IMR-90 (cell line): ENCODE data around the gene TM4SF5. TPM values are rescaled to one million over a fixed set of nuclear protein-coding genes. Genes with fewer than 3 reads are reported as not detected.

Experiments used
- ATAC-seq: fragments of 200-7000 bp; cut with Tn5 transposase; 2 replicates; pipeline ENCODE4 v1.9.1; 2020; ENCODE audit warnings: low read depth, mild to moderate bottlenecking, moderate library complexity
- BruUV-seq: library from RNA; stranded (reverse); fragments of 400-500 nt; replicated peaks from 2 replicates; lab custom pipeline; 2021; lab: Mats Ljungman, UMichigan
- CTCF ChIA-PET: fragments of 300-600 bp; formaldehyde crosslinking; extraction: SDS; loops from one replicate; lab custom pipeline; 2021; ENCODE audit warnings: antibody characterized with exemption; lab: Yijun Ruan, JAX
- POLR2A ChIA-PET: fragments of 300-600 bp; sonication (Branson Sonifier 250); formaldehyde crosslinking; loops from one replicate; lab custom pipeline; 2022; ENCODE audit warnings: antibody characterized with exemption; ENCODE audit not compliant: unreplicated experiment; lab: Charles Lee
- DNase-seq: peaks from one replicate; pipeline ENCODE4 v3.0.0; 2013
- H2AFZ ChIP-seq: replicated peaks from 2 replicates; pipeline ENCODE3; 2013; ENCODE audit warnings: low read length, mild to moderate bottlenecking; ENCODE audit not compliant: poor library complexity
- H2AK5ac ChIP-seq: 2 replicates; pipeline ENCODE4 v1.6.1; 2013; ENCODE audit warnings: low read depth, low read length, inconsistent platforms
- H2AK9ac ChIP-seq: replicated peaks from 2 replicates; pipeline ENCODE3; 2013; ENCODE audit warnings: mild to moderate bottlenecking, low read depth, low read length, moderate library complexity; ENCODE audit not compliant: poor library complexity
- H2BK120ac ChIP-seq: 2 replicates; pipeline ENCODE4 v1.6.1; 2013; ENCODE audit warnings: low read depth, low read length, inconsistent platforms
- H2BK15ac ChIP-seq: 3 replicates; pipeline ENCODE4 v1.6.1; 2013; ENCODE audit warnings: low read depth, low read length, inconsistent platforms
- H2BK20ac ChIP-seq: 2 replicates; pipeline ENCODE4 v1.6.1; 2013; ENCODE audit warnings: low read depth, mild to moderate bottlenecking, inconsistent platforms, low read length, moderate library complexity
- H2BK5ac ChIP-seq: 2 replicates; pipeline ENCODE4 v1.6.1; 2013; ENCODE audit warnings: mild to moderate bottlenecking, low read depth, low read length, inconsistent platforms; ENCODE audit not compliant: poor library complexity, severe bottlenecking
- H3K14ac ChIP-seq: replicated peaks from 2 replicates; pipeline ENCODE4 v1.6.1; 2013; ENCODE audit warnings: low read depth, low read length, inconsistent platforms
- H3K18ac ChIP-seq: 2 replicates; pipeline ENCODE4 v1.6.1; 2013; ENCODE audit warnings: low read depth, low read length, control low read depth
- H3K23ac ChIP-seq: 2 replicates; pipeline ENCODE4 v1.6.1; 2013; ENCODE audit warnings: low read depth, low read length, inconsistent platforms
- H3K27ac ChIP-seq: 2 replicates; pipeline ENCODE4 v1.5.1; 2013; ENCODE audit warnings: mild to moderate bottlenecking, control low read depth, low read length; ENCODE audit not compliant: insufficient read depth
- H3K27me3 ChIP-seq: 2 replicates; pipeline ENCODE4 v1.6.1; 2013; ENCODE audit warnings: low read length; ENCODE audit not compliant: control insufficient read depth, insufficient read depth
- H3K36me3 ChIP-seq: 2 replicates; pipeline ENCODE4 v1.6.1; 2013; ENCODE audit warnings: low read length, mixed read lengths; ENCODE audit not compliant: control insufficient read depth, insufficient read depth
- H3K4ac ChIP-seq: 2 replicates; pipeline ENCODE4 v1.6.1; 2013; ENCODE audit warnings: low read depth, low read length, inconsistent platforms
- H3K4me1 ChIP-seq: 2 replicates; pipeline ENCODE4 v1.6.1; 2013; ENCODE audit warnings: low read length, mixed read lengths; ENCODE audit not compliant: control insufficient read depth, insufficient read depth
- H3K4me2 ChIP-seq: 2 replicates; pipeline ENCODE4 v1.6.1; 2013; ENCODE audit warnings: low read depth, mild to moderate bottlenecking, control low read depth, low read length, moderate library complexity
- H3K4me3 ChIP-seq: 2 replicates; pipeline ENCODE4 v1.5.1; 2013; ENCODE audit warnings: low read depth, mild to moderate bottlenecking, control low read depth, low read length, moderate library complexity; ENCODE audit not compliant: insufficient read depth
- H3K56ac ChIP-seq: 2 replicates; pipeline ENCODE4 v1.6.1; 2013; ENCODE audit warnings: low read length, inconsistent platforms; ENCODE audit not compliant: insufficient read depth; ENCODE audit errors: extremely low read depth
- H3K79me1 ChIP-seq, 2 experiments: 2 replicates each; pipeline ENCODE4 v1.6.1; 2013; ENCODE audit warnings: low read length in 2 of 2, inconsistent platforms in 1 of 2, low read depth in 1 of 2
- H3K9ac ChIP-seq: 2 replicates; pipeline ENCODE4 v1.6.1; 2013; ENCODE audit warnings: low read depth, low read length, control low read depth
- H3K9me1 ChIP-seq: 2 replicates; pipeline ENCODE4 v1.6.1; 2013; ENCODE audit warnings: low read length, inconsistent platforms; ENCODE audit not compliant: insufficient read depth
- H3K9me3 ChIP-seq: 2 replicates; pipeline ENCODE4 v1.6.1; 2013; ENCODE audit warnings: low read length; ENCODE audit not compliant: control insufficient read depth, insufficient read depth
- H4K20me1 ChIP-seq: 2 replicates; pipeline ENCODE4 v1.6.1; 2013; ENCODE audit warnings: low read length, inconsistent platforms; ENCODE audit not compliant: insufficient read depth
- H4K5ac ChIP-seq: 2 replicates; pipeline ENCODE4 v1.6.1; 2013; ENCODE audit warnings: mild to moderate bottlenecking, low read depth, low read length, control low read depth
- H4K8ac ChIP-seq, 2 experiments: 2 replicates each; pipeline ENCODE4 v1.6.1; 2013; ENCODE audit warnings: low read depth in 2 of 2, low read length in 2 of 2, control low read depth in 1 of 2, inconsistent platforms in 1 of 2
- H4K91ac ChIP-seq: 2 replicates; pipeline ENCODE4 v1.6.1; 2013; ENCODE audit warnings: low read depth, low read length, inconsistent platforms; ENCODE audit not compliant: insufficient read depth
- BHLHE40 ChIP-seq: fragments of 150-350 bp; IDR thresholded peaks from 2 replicates; pipeline ENCODE4 v1.6.1; 2016; ENCODE audit warnings: mild to moderate bottlenecking, low read depth, low read length
- CEBPB ChIP-seq: IDR thresholded peaks from 2 replicates; pipeline ENCODE4 v1.6.1; 2012; ENCODE audit warnings: low read depth, low read length, improper control_type of control experiment
- CHD1 ChIP-seq: IDR thresholded peaks from 2 replicates; pipeline ENCODE4 v1.6.1; 2012; ENCODE audit warnings: low read depth, low read length, improper control_type of control experiment
- CTCF ChIP-seq: conservative IDR thresholded peaks from 2 replicates; pipeline ENCODE4 v1.5.1; 2012; ENCODE audit warnings: mild to moderate bottlenecking, low read depth, low read length, improper control_type of control experiment
- FOS ChIP-seq: fragments of 150-350 bp; IDR thresholded peaks from 2 replicates; pipeline ENCODE4 v1.6.1; 2016; ENCODE audit warnings: low read depth, low read length
- MAFK ChIP-seq: IDR thresholded peaks from 2 replicates; pipeline ENCODE4 v1.6.1; 2012; ENCODE audit warnings: low read depth, low read length, improper control_type of control experiment
- MAZ ChIP-seq: IDR thresholded peaks from 2 replicates; pipeline ENCODE4 v1.6.1; 2012; ENCODE audit warnings: low read depth, mild to moderate bottlenecking, low read length, improper control_type of control experiment, moderate library complexity, borderline replicate concordance
- MXI1 ChIP-seq: IDR thresholded peaks from 2 replicates; pipeline ENCODE4 v1.6.1; 2012; ENCODE audit warnings: low read depth, mild to moderate bottlenecking, low read length, moderate library complexity, borderline replicate concordance
- NFE2L2 ChIP-seq: fragments of 150-350 bp; IDR thresholded peaks from 2 replicates; pipeline ENCODE4 v1.6.1; 2016; ENCODE audit warnings: low read depth, mild to moderate bottlenecking, low read length
- POLR2A ChIP-seq: IDR thresholded peaks from 2 replicates; pipeline ENCODE4 v1.6.1; 2012; ENCODE audit warnings: mild to moderate bottlenecking, low read depth, low read length
- RAD21 ChIP-seq: IDR thresholded peaks from 2 replicates; pipeline ENCODE4 v1.6.1; 2012; ENCODE audit warnings: low read length, improper control_type of control experiment
- RCOR1 ChIP-seq: IDR thresholded peaks from 2 replicates; pipeline ENCODE4 v1.6.1; 2012; ENCODE audit warnings: mild to moderate bottlenecking, low read length, improper control_type of control experiment; ENCODE audit not compliant: insufficient replicate concordance
- RFX5 ChIP-seq: IDR thresholded peaks from 2 replicates; pipeline ENCODE4 v1.8.0; 2012; ENCODE audit warnings: low read depth, mild to moderate bottlenecking, low read length, moderate library complexity
- SMC3 ChIP-seq: fragments of 150-350 bp; IDR thresholded peaks from 2 replicates; pipeline ENCODE4 v1.6.1; 2016; ENCODE audit warnings: low read depth, mild to moderate bottlenecking, antibody characterized with exemption, low read length, moderate library complexity
- USF2 ChIP-seq: fragments of 150-350 bp; IDR thresholded peaks from 2 replicates; pipeline ENCODE4 v1.6.1; 2017; ENCODE audit warnings: mild to moderate bottlenecking, antibody characterized with exemption, low read length, low read depth
- WGBS, 2 experiments: methylation state at CpG; one replicate each; pipeline versions ENCODE4 v1.1.5 to v1.1.7; 2013; ENCODE audit warnings: missing lambda C conversion rate in 2 of 2; ENCODE audit not compliant: insufficient read length in 1 of 2; ENCODE audit errors: extremely low coverage in 2 of 2; 5-methylcytosine and 5-hydroxymethylcytosine counted together
- dilution Hi-C: fragments of 300-500 bp; cut with HindIII; formaldehyde crosslinking; loops from one replicate; pipeline ENCODE4 v1.14.3; 2018; ENCODE audit warnings: low sequenced_read_pairs; ENCODE audit not compliant: unreplicated experiment
- in situ Hi-C: fragments of 300-500 bp; cut with MboI; formaldehyde crosslinking; loops from 3 replicates; pipeline ENCODE4 v1.14.3; 2019; ENCODE audit warnings: low sequenced_read_pairs, inconsistent platforms, mixed read lengths
- intact Hi-C: fragments of 100-400 bp; cut with micrococcal nuclease; formaldehyde crosslinking; loops from 2 replicates; pipeline ENCODE4 v1.10.0; 2022
- polyA plus RNA-seq, 3 experiments: library from polyadenylated mRNA; depleted of rRNA; stranded (reverse); fragments of >200 nt; gene quantifications; 2 replicates each; pipeline ENCODE4 v1.2.3, GENCODE V29; 2012; ENCODE audit warnings: low replicate concordance in 1 of 3
- total RNA-seq: library from RNA; depleted of rRNA; stranded (reverse); fragments of >200 nt; gene quantifications from 2 replicates; pipeline ENCODE4 v1.2.3, GENCODE V29; 2012
- TF ChIP-seq, protein P1 (sequence below): fragments of 150-350 bp; IDR thresholded peaks from 2 replicates; pipeline ENCODE4 v1.6.1; 2016; ENCODE audit warnings: low read depth, mild to moderate bottlenecking, low read length, moderate library complexity, borderline replicate concordance

TM4SF5 gene
- total and polyA plus RNA-seq, 2 of the 4 experiments (the other 2 are of a cell fraction), result not detected

DNA sequence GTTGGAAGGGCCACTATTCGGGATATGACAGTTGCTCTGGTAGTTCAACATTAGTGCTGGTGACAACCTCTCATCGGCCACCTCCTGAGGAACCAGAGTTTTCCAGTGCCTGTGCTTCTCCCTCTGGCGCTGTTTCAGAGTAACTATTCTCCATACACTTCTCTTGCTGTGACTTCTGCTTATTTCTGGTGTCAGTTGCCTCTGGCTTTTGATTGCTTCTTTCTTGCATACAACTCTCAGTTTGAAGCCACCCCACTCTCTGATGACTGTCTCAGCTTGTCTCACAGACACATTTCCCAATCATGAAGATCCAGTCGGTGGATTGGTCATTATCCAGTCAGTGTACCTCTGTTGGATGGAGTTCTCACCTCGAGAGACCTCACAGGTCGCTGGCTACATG is 3.4 kb upstream of the TM4SF5 start:
- in situ Hi-C loops, result no loop called here
- WGBS, 2 experiments, result 73% methylated on average over 3 of the region's 6 CpGs; no CpG with 5 or more reads in 1 of the 2 experiments
- no TSS peak for BruUV-seq
- Histone ChIP-seq H2AK5ac (no peak overlapping the region), H4K5ac (no peak overlapping the region), H2BK20ac (no peak overlapping the region), H2BK15ac (no peak overlapping the region), H2BK120ac (no peak overlapping the region), H2BK5ac (no peak overlapping the region), H3K27me3 (peaks cover 25% of the 10 kb centered on the region), H3K9me3 (no peaks in the 10 kb centered on the region), H3K18ac (no peak overlapping the region), H3K56ac (no peak overlapping the region), H4K91ac (no peak overlapping the region), H3K27ac (no peak overlapping the region), H3K23ac (no peak overlapping the region), H2AFZ (no peak overlapping the region), H3K14ac (no peak overlapping the region), H2AK9ac (no peak overlapping the region), H3K4me3 (no peak overlapping the region), H4K8ac (no peak overlapping the region), H3K4me1 (no peaks in the 10 kb centered on the region), H3K4ac (no peak overlapping the region), H3K9ac (no peak overlapping the region), H3K36me3 (no peaks in the 10 kb centered on the region), H3K4me2 (no peak overlapping the region), H4K20me1 (no peaks in the 10 kb centered on the region; the same call in 1 of the 2 replicates), H3K9me1 (no peaks in the 10 kb centered on the region), H3K79me1 (no peaks in the 10 kb centered on the region)
- POLR2A ChIA-PET, result no interaction called here
- intact Hi-C loops, result no loop called here
- TF ChIP-seq SMC3, result no peak
- TF ChIP-seq, protein P1, sequence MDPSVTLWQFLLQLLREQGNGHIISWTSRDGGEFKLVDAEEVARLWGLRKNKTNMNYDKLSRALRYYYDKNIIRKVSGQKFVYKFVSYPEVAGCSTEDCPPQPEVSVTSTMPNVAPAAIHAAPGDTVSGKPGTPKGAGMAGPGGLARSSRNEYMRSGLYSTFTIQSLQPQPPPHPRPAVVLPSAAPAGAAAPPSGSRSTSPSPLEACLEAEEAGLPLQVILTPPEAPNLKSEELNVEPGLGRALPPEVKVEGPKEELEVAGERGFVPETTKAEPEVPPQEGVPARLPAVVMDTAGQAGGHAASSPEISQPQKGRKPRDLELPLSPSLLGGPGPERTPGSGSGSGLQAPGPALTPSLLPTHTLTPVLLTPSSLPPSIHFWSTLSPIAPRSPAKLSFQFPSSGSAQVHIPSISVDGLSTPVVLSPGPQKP, result no peak
- TF ChIP-seq FOS, result no peak
- no peak for TF ChIP-seq CTCF
- no peak for TF ChIP-seq CEBPB
- TF ChIP-seq POLR2A, result no peak
- no peak for TF ChIP-seq BHLHE40
- no peak for TF ChIP-seq USF2
- TF ChIP-seq RAD21, result no peak
- TF ChIP-seq MAFK, result no peak
- TF ChIP-seq RFX5, result no peak
- no peak for TF ChIP-seq MXI1
- TF ChIP-seq CHD1, result no peak
- no peak for TF ChIP-seq MAZ
- no peak for TF ChIP-seq RCOR1
- no peak for TF ChIP-seq NFE2L2
- CTCF ChIA-PET, result no interaction called here
- ATAC-seq (no peak), DNase-seq (no peak)
- dilution Hi-C loops, result no loop called here
